Endothelial cell of umbilical vein (primary cell): Measurements from ENCODE around the gene COL4A1. TPM values are rescaled to one million over a fixed set of nuclear protein-coding genes. Genes with fewer than 3 reads are reported as not detected.

Source experiments
- BruUV-seq: library from RNA; stranded (reverse); fragments of 400-500 nt; replicated peaks from 2 replicates; lab custom pipeline; 2021; lab: Mats Ljungman, UMichigan
- CTCF ChIA-PET: fragments of 300-600, 350-600 bp; sonication (Branson Sonifier 250); formaldehyde crosslinking; loops from one replicate; lab custom pipeline; 2021; ENCODE audit warnings: antibody characterized with exemption, inconsistent platforms; lab: Charles Lee
- POLR2A ChIA-PET: fragments of 300-600, 350-600 bp; sonication (Branson Sonifier 250); formaldehyde crosslinking; loops from one replicate; lab custom pipeline; 2021; ENCODE audit warnings: antibody characterized with exemption, inconsistent platforms; lab: Charles Lee
- DNase-seq: peaks from one replicate; pipeline ENCODE4 v3.0.0-alpha.2; 2011; ENCODE audit warnings: low read depth, low spot score
- FAIRE-seq: peaks from 2 replicates; lab custom pipeline; 2011; peaks lifted over from hg19 to GRCh38; lab: Jason Lieb, UNC
- H2AFZ ChIP-seq: 2 replicates; pipeline ENCODE4 v1.6.0; 2012; ENCODE audit warnings: low read depth, low read length, control low read depth, inconsistent platforms
- H3K27ac ChIP-seq: 2 replicates; pipeline ENCODE4 v1.5.1; 2011; ENCODE audit warnings: low read depth, mild to moderate bottlenecking, control low read depth, low read length, moderate library complexity; ENCODE audit not compliant: insufficient read depth
- H3K27me3 ChIP-seq, 2 experiments: 2 replicates each; pipeline versions ENCODE4 v1.6.0 to v1.6.1; 2011; ENCODE audit warnings: low read length in 2 of 2, mixed read lengths in 1 of 2; ENCODE audit not compliant: control insufficient read depth in 2 of 2, insufficient read depth in 2 of 2
- H3K36me3 ChIP-seq, 2 experiments: 2 replicates in 1 of 2; 3 replicates in 1 of 2; pipeline ENCODE4 v1.5.1; 2011; ENCODE audit warnings: low read length in 2 of 2, mild to moderate bottlenecking in 1 of 2, moderate library complexity in 1 of 2; ENCODE audit not compliant: control insufficient read depth in 2 of 2, insufficient read depth in 2 of 2; ENCODE audit errors: extremely low read depth in 1 of 2
- H3K4me1 ChIP-seq: 3 replicates; pipeline ENCODE4 v1.5.1; 2011; ENCODE audit warnings: mild to moderate bottlenecking, low read length; ENCODE audit not compliant: control insufficient read depth, insufficient read depth; ENCODE audit errors: extremely low read depth
- H3K4me2 ChIP-seq: 2 replicates; pipeline ENCODE4 v1.6.1; 2011; ENCODE audit warnings: low read length, control low read depth, mixed read lengths; ENCODE audit not compliant: insufficient read depth
- H3K4me3 ChIP-seq, 3 experiments: fragments of 200-600 bp in 1 of 3; sonication (generic), shearing (Covaris generic) in 1 of 3; replicated peaks in 1 of 3; 2 replicates each; pipeline ENCODE4 v1.5.1; 2011 to 2016; ENCODE audit warnings: control low read depth in 3 of 3, low read length in 3 of 3, mild to moderate bottlenecking in 2 of 3, inconsistent platforms in 1 of 3, low read depth in 1 of 3, moderate library complexity in 1 of 3; ENCODE audit not compliant: insufficient read depth in 1 of 3
- H3K79me2 ChIP-seq: 2 replicates; pipeline ENCODE4 v1.6.0; 2012; ENCODE audit warnings: low read length, inconsistent platforms; ENCODE audit not compliant: control insufficient read depth, insufficient read depth
- H3K9ac ChIP-seq: replicated peaks from 2 replicates; pipeline ENCODE3; 2011; ENCODE audit warnings: low read length, control low read depth; ENCODE audit not compliant: insufficient read depth; ENCODE audit errors: extremely low read depth
- H3K9me1 ChIP-seq: replicated peaks from 3 replicates; pipeline ENCODE4 v1.6.0; 2011; ENCODE audit warnings: mild to moderate bottlenecking, low read length; ENCODE audit not compliant: control insufficient read depth, insufficient read depth; ENCODE audit errors: extremely low read depth
- H3K9me3 ChIP-seq: replicated peaks from 2 replicates; pipeline ENCODE4 v1.5.1; 2012; ENCODE audit warnings: low read length, inconsistent platforms; ENCODE audit not compliant: control insufficient read depth, insufficient read depth
- H4K20me1 ChIP-seq: replicated peaks from 2 replicates; pipeline ENCODE3; 2011; ENCODE audit warnings: mild to moderate bottlenecking, low read length; ENCODE audit not compliant: control insufficient read depth, insufficient read depth; ENCODE audit errors: extremely low read depth
- CTCF ChIP-seq, 2 donors: IDR thresholded peaks; 1 replicate in 1 of 2; 2 replicates in 1 of 2; pipeline ENCODE4 v1.5.1; 2011; ENCODE audit warnings: low read length in 2 of 2, mild to moderate bottlenecking in 2 of 2, moderate library complexity in 2 of 2, control low read depth in 1 of 2, inconsistent platforms in 1 of 2, low read depth in 1 of 2; ENCODE audit not compliant: insufficient read depth in 1 of 2; ENCODE audit errors: extremely low read depth in 1 of 2
- EZH2 ChIP-seq: IDR thresholded peaks from 2 replicates; pipeline ENCODE4 v1.6.1; 2012; ENCODE audit warnings: borderline replicate concordance, low read depth, mild to moderate bottlenecking, moderate library complexity, low read length, inconsistent platforms; ENCODE audit not compliant: severe bottlenecking
- FOS ChIP-seq: IDR thresholded peaks from 2 replicates; pipeline ENCODE4 v1.6.1; 2011; ENCODE audit warnings: mild to moderate bottlenecking, low read length, moderate library complexity, borderline replicate concordance; ENCODE audit not compliant: insufficient read depth
- GATA2 ChIP-seq: IDR thresholded peaks from 2 replicates; pipeline ENCODE4 v1.7.0; 2011; ENCODE audit warnings: low read depth, mild to moderate bottlenecking, moderate library complexity, mixed read lengths, low read length; ENCODE audit not compliant: insufficient read length, insufficient read depth
- JUN ChIP-seq: IDR thresholded peaks from 2 replicates; pipeline ENCODE4 v1.6.1; 2011; ENCODE audit warnings: borderline replicate concordance, low read depth; ENCODE audit not compliant: insufficient read length, insufficient read depth
- MAX ChIP-seq: IDR thresholded peaks from 2 replicates; pipeline ENCODE4 v1.6.1; 2011; ENCODE audit not compliant: insufficient read depth, insufficient read length
- MYC ChIP-seq: IDR thresholded peaks from one replicate; pipeline ENCODE4 v1.6.1; 2011; ENCODE audit warnings: mild to moderate bottlenecking, low read depth, low read length
- POLR2A ChIP-seq: IDR thresholded peaks from 2 replicates; pipeline ENCODE4 v1.6.1; 2012; ENCODE audit warnings: low read depth, mild to moderate bottlenecking, control low read depth, low read length
- POLR2AphosphoS5 ChIP-seq: IDR thresholded peaks from 2 replicates; pipeline ENCODE4 v1.6.1; 2012; ENCODE audit warnings: low read depth, mild to moderate bottlenecking, control low read depth, low read length, moderate library complexity; ENCODE audit not compliant: insufficient read depth
- dilution Hi-C: fragments of 300-500 bp; cut with MboI; formaldehyde crosslinking; loops from one replicate; pipeline ENCODE4 v1.15.0; 2019; ENCODE audit warnings: low sequenced_read_pairs; ENCODE audit not compliant: extremely low pct_ligation_motif_present
- intact Hi-C: fragments of 100-400 bp; cut with micrococcal nuclease; formaldehyde crosslinking; loops from one replicate; pipeline ENCODE4 v1.10.0; 2022
- polyA plus RNA-seq, 4 experiments: library from polyadenylated mRNA; depleted of rRNA in 3 of 4; stranded (reverse) in 3 of 4; unstranded in 1 of 4; fragments of >200 nt; gene quantifications; 2 replicates each; pipeline versions ENCODE4 v1.2.1 to v1.2.3, GENCODE V29; 2011 to 2012; ENCODE audit warnings: missing spikeins in 1 of 4
- total RNA-seq: library from RNA; stranded (reverse); gene quantifications from 2 replicates; pipeline ENCODE4 v1.2.3, GENCODE V29; 2021

COL4A1 gene
- total and polyA plus RNA-seq, 2 donors (not counting 3 experiments of a cell fraction or from before 2014, with no cell fraction given) = 384 to 1,119 TPM

- no peaks in the 10 kb centered on the region for H4K20me1 ChIP-seq
- no peak for TF ChIP-seq EZH2
- TF ChIP-seq GATA2 = no peak
- TF ChIP-seq CTCF (IDR thresholded peaks at IDR 0.05; ENCODE audit: extremely low read depth in 1 of 2, insufficient read depth in 1 of 2, low read depth in 1 of 2, low read length in 2 of 2) = no peak
- intact Hi-C loops (no loop called here), dilution Hi-C loops (no loop called here)
- ChIA-PET CTCF (interaction anchor here (0.6 to 1.3 kb wide), 3 partner anchors 32 to 394 kb away, joined by 3 read pairs; no protein-coding TSS in a partner anchor), POLR2A (interaction anchor here (0.8 kb wide), 1 partner anchor 138 kb away, joined by 4 read pairs; no protein-coding TSS in a partner anchor)
- no peak overlapping the region for H3K4me3 ChIP-seq
- H3K4me2 ChIP-seq = no peak overlapping the region
- peaks cover 20% of the 10 kb centered on the region for H3K79me2 ChIP-seq
- H2AFZ ChIP-seq = no peak overlapping the region
- no peaks in the 10 kb centered on the region for H3K9me3 ChIP-seq
- no TSS peak for BruUV-seq
- peak overlapping the region; percentile 47 for H3K27ac ChIP-seq
- no peak overlapping the region for H3K9ac ChIP-seq
- FAIRE-seq (no peak), DNase-seq (no peak)
- H3K27me3 ChIP-seq = no peaks in the 10 kb centered on the region
- no peaks in the 10 kb centered on the region for H3K9me1 ChIP-seq
- peaks cover 18% of the 10 kb centered on the region for H3K4me1 ChIP-seq
- H3K36me3 ChIP-seq = peaks cover 6 to 15% of the 10 kb centered on the region in 2 experiments
These were observed 91.0 kb downstream of the COL4A1 start for GRCh38 chr13:110216006-110216397.

- no peaks in the 10 kb centered on the region for H4K20me1 ChIP-seq
- CTCF ChIA-PET = interaction anchor here (1.0 to 1.3 kb wide), 2 partner anchors 32 to 87 kb away, joined by 3 read pairs; no protein-coding TSS in a partner anchor
These were observed 91.4 kb downstream of the COL4A1 start for GRCh38 chr13:110215606-110216005.

More at GRCh38 chr13:110215606-110216005, 91.4 kb downstream of the COL4A1 start:
- no peaks in the 10 kb centered on the region for H3K9me3 ChIP-seq
- H3K4me1 ChIP-seq = peaks cover 18% of the 10 kb centered on the region
- peaks cover 7 to 18% of the 10 kb centered on the region in 2 experiments for H3K36me3 ChIP-seq
- dilution Hi-C loops = no loop called here
- no peaks in the 10 kb centered on the region for H3K9me1 ChIP-seq
- H2AFZ ChIP-seq = no peak overlapping the region
- POLR2A ChIA-PET = interaction anchor here (0.8 kb wide), 1 partner anchor 139 kb away, joined by 4 read pairs; no protein-coding TSS in a partner anchor
- no peak overlapping the region for H3K4me3 ChIP-seq
- no peak overlapping the region for H3K9ac ChIP-seq
- TF ChIP-seq MAX = no peak
- TF ChIP-seq JUN = no peak
- TF ChIP-seq POLR2A = no peak
- TF ChIP-seq GATA2 = no peak
- no peak for TF ChIP-seq MYC
- TF ChIP-seq CTCF (IDR thresholded peaks at IDR 0.05; ENCODE audit: extremely low read depth in 1 of 2, insufficient read depth in 1 of 2, low read depth in 1 of 2, low read length in 2 of 2) = no peak
- TF ChIP-seq FOS = no peak
- no peak for TF ChIP-seq POLR2AphosphoS5
- no peak for TF ChIP-seq EZH2
- intact Hi-C loops = no loop called here
- no peak for FAIRE-seq
- no TSS peak for BruUV-seq
- H3K79me2 ChIP-seq = peaks cover 18% of the 10 kb centered on the region
- no peaks in the 10 kb centered on the region for H3K27me3 ChIP-seq
- peak overlapping the region; percentile 47 for H3K27ac ChIP-seq
- no peak overlapping the region for H3K4me2 ChIP-seq
- DNase-seq = no peak
